T-helper 2 cell treated with Interferon-gamma antibody and Interleukin-4, amounts not matched to agents 100 ng/mL and 5 ng/mL, for 36 hours (primary cell): ENCODE data around the gene POLD4. TPM values are rescaled to one million over a fixed set of nuclear protein-coding genes. Genes with fewer than 3 reads are reported as not detected.

Experiments used
- intact Hi-C: fragments of 100-400 bp; cut with micrococcal nuclease; formaldehyde crosslinking; loops from one replicate; pipeline ENCODE4 v1.15.1; 2023
- total RNA-seq: library from RNA; stranded (reverse); gene quantifications from 2 replicates; pipeline ENCODE4 v1.2.3, GENCODE V29; 2022

POLD4 gene
- total RNA-seq, 1 donor from 2014 or later: 48.0 TPM

DNA sequence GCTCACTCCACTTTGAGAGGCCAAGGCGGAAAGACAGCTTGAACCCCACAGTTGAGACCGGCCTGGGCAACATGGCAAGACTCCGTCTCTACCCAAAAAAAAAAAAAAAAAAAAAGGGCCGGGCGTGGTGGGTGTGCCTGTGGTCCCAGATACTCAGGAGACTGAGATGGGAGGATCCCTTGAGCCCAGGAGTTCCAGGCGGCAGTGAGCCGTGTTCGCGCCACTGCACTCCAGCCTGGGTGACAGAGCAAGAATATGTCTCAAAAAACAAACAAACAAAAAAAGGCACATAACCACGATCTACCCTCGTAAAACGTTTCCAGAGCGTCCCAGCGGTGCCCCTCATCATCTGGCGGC lies 37.6 kb upstream of the POLD4 start:
- intact Hi-C loops: loop anchor here (2.0 kb wide), 1 partner anchor 78 kb away; the partner anchor contains the start of gene TMEM134

DNA sequence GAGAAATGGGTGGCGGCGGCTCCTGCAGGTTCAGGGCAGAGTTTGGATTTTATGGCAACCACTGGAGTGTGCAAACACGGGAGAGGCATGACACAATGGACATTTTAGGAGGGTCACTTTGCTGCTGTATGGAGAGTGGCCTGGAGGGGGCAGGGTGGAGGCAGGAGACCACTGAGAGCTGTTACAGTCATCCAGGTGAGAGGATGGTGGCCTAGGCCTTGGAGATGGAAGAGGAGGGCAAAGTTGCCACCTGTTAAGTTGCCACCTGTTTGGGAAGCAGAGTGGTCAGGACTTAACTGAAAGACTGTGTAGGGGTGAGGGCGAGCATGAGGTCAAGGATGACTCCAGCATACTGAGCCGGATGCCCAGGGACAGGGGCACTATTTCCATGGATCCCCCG lies 36.1 kb upstream of the POLD4 start:
- intact Hi-C loops: no loop called here

DNA sequence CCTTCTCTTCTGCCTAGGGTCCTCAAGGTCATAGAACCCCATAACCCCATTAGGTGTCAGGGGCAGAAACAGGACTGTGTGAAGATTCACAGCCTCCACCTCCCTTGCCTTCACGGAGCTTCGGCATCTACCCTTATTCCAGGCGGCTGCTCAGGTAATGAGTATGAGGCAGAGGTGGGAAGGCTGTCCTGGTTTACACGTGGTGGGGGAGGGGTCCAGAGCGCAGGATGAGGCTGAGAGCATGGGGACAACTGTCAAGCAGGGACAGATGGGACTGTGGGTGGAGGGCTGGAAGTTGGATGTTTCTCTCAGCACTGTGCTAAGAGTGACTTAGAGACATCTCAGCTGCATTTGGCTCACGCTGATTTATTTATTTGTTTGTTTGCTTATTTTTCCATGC lies 34.2 kb upstream of the POLD4 start:
- intact Hi-C loops: no loop called here

DNA sequence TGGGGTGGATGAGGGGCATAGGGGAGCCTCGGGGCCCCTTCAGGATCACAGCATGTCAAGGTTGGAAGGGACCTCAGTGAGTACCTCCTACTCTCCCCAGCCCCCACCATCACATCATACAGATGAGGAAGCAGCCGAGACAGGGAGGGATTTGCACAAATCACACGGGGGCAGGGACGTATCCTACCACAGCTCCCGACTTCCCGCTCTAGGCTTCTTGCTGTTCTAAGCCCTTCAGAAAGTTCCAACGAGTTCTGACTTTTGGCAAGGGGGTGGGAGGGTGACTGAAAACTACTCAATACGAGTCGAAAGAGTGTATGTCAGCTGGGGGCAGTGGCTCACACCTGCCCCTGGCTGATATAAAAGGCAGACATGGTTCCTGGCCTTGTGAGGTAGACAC lies 33.7 kb upstream of the POLD4 start:
- intact Hi-C loops: no loop called here

DNA sequence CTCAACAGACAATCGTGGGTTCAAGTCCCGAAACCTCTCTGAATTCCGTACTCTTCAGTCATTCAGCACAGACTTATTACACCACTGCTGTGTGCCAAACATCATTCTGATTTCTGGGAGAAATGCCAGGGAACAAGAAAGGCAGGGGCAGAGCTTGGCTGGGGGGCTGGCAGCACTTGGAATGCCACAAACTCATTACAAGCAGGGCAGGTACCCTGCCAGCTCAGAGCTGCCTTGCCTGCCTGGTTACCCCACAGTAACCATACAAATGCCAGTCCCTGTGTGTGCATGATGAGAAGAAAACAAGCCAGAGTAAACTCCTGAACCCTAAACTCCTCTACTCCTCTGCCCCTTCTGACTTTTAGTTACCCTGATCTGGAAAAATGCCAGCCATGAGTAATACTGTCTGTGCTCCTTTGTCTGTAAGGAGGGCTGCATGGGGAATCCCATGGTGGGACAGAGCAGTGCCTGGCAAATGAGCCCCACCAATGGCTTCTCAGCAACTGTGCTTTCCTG lies 31.6 kb upstream of the POLD4 start:
- intact Hi-C loops: no loop called here

DNA sequence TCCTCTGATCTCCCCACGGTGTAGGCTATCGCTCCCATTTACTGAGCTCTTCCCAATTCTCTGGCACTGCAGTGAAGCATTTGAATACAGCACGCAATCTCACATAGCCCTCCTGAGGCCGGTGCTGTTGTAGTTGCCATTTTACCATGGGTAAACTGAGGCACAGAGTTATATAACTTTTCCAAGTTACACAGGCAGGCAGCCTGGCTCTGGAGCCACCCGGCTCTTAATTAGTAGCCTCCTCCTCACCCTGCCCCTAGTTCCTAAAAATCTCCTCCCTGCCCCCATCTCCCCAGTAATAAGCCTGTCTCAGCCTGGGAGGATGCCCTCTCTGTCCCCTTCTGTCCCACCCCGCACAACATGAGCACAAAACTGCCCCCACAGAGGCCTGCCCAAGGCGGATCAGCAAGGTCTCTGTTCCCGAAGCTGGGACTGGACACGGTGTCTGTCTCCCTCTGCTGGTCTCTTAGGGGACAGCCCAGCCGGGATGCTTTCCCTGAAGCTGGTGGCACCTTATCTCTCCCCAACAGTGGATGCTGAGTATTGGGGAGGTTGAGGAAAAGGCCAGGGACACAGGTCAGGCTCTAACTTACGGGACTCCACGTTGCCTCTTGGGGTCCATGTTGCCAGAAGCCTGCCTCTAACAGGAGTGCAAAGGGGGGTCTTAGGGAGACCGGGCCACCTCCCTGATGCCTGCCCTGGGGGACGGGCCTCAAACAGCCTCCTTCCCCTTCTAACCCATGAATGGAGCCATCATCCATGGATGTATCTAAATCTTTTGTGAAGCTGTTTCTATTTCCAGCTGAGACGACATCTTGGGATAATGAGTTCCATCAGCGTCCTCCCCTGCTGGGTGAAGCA lies 29.2 kb upstream of the POLD4 start:
- intact Hi-C loops: loop anchor here (1.0 to 2.0 kb wide), 3 partner anchors 25 to 120 kb away; no protein-coding TSS in a partner anchor

DNA sequence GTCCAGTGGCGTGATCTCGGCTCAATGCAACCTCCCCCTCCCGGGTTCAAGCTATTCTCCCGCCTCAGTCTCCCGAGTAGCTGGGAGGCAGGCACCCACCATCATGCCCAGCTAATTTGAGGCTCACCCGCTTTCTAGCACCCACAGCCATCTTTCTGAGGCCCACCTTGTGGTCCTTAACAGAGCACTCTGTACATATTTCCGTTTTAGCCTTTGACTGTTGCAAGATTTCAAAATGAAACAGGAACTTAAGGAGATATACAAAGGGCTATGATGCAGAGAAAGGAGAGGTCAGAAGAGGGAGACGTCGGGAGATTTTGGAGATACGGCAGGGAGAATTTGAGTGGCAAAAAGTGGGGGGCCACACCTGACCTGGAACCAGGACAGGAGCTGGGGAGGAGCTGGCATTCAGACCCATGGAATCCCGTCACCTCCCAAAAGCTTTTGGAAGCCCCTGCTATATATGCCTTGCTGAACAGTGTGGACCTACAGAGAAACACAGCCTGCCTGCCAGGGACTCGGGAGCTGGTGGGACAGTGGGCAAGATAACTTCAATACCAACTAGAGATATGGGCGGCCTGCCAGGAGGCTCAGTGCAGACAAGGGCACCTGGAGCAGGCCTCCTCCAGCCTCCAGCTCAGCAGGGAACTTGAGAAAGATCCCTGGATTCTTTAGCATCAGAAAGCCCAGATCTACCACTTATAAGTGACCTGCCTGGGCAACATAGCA lies 28.1 kb upstream of the POLD4 start:
- intact Hi-C loops: no loop called here

DNA sequence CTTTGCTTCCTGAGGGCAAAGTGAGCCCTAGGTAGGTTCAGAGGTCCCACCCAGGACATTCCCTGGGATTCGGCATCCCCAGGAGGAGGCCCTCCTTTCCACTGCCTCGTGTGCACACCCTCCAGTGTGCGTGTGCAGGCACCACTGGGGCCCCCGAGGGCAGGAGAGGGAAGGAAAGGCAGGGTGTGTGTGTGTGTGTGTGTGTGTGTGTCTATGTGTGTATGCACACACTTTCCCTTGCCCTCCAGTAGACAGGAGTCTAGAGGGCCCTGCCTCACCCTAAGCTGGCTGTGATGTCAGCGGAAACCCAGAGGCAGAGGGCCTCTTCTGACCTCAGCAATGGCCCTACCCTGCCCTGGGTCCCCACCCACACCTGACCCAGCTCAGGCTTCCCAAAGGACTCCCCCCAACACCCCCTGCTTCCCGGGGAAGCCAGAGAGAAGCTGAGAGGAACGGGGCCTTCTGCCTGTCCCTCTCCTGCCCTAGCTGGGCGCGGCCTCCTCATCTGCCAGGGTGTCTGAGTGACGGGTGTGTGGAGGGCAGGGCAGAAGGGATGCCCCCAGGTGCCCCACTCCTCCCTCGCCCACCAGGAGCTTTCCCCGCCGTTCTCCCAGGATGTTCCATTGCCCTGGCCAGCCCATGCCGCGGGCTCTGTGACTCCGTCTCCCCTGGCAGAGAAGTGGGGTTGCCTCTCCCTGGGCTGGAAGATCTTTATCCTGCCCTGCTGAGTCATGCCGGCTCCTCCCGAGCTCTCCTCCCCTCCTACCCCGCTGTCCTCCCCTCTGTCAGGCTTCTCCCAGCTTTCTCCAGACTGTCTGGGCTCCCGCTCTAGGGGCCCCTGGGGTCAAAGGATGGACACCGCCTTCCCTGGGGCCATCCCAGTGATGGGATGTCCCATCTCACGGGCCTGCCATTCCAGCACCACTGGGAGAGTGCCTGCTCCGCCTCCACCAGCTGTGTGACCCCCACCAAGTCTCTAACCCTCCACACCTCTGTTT lies 26.0 kb upstream of the POLD4 start:
- intact Hi-C loops: no loop called here

DNA sequence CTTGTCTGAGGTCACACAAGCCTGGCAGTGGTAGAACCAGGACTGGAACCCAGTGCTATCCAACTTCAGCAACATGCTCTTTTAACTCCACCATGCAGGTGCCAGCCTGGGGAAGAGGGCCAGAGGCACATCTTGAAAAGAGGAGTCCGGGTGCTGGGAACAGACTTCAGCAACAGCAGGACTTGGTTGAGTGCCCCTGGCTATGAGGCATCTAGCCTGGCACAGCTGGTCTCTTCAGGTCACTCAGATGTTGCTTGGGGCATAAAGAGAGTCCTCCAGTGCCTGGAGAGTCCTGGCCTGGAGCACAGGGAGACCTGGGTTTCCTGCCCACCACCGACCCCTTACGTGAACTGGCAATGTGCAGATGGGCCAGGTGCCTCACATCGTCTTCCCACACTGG lies 25.2 kb upstream of the POLD4 start:
- intact Hi-C loops: no loop called here

DNA sequence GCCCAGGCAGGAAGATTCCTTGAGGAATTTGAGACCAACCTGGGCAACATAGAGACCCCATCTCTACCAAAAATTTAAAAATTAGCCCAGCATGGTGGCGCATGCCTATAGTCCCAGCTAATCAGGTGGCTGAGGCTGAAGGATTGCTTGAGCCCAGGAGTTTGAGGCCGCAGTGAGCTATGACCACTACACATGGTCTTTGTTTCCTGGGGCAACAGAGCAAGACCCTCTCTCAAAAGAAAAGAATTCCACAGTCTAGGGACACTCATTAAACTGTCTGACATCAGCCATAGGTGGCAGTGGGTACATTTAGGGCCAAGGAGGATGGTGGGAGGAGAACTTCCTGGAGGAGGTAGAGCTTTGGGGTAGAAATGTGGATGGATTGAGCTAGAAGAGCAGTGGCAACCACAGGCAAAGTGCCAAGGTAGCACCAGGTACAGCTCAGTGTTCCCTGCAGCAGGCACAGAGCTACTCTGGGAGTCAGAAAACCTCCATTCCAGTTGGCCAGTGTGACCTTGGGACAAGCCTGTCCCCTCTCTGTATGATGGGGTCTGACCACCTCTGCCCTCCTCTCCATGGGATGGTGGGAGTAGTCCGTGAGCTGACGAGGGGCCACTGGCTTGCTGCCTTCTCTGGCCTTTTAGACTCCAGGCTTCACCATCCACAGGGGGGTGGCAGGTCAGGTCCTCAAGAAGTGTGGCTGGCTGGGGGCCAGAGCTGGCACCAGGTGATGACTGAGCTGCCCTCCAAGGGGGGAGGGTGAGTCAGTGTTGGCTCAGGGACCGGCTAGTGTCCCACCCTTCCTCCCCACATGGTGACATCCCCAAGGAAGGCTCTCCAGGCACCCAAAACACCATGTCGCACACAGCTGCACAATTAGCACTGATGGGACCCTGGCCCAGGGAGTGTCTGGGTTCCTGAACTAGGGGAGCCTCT lies 23.8 kb upstream of the POLD4 start:
- intact Hi-C loops: no loop called here

DNA sequence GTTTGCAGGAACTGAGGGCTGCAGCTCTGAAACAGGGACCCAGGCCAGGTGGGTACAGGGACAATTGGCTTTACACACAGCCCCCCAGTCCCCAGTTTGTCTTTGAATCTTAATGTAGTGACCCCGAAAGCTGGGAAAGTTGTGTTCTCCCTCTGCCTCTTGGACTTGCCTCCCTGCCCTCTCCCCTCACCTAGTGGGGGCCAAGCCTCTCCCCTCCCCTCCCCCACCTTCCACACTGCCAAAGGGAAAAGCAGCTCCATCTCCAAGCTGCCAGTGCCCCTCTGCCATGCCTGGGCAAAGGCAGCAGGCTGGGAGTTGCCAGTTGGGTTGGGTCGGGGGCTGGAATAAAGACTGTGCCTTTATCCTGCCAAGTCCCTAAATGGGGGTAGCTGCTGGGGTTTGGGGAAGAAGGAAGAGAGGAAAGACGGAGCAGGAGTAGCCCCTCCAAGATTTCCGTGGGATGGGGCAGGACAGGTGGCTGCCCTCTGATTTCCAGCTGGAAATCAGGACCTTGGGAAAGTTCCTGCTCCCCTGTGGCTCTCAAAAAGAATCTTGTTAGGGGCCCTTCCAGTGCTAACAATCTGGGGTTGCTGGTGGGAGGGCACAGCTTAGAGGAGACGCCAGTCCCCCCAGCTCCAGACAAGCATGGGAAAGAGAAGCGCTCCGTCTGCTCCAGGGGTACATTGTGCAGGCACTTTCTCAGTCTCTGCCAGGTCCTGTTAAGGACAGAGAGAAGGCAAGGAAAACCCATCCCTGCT lies 22.9 kb upstream of the POLD4 start:
- intact Hi-C loops: no loop called here

DNA sequence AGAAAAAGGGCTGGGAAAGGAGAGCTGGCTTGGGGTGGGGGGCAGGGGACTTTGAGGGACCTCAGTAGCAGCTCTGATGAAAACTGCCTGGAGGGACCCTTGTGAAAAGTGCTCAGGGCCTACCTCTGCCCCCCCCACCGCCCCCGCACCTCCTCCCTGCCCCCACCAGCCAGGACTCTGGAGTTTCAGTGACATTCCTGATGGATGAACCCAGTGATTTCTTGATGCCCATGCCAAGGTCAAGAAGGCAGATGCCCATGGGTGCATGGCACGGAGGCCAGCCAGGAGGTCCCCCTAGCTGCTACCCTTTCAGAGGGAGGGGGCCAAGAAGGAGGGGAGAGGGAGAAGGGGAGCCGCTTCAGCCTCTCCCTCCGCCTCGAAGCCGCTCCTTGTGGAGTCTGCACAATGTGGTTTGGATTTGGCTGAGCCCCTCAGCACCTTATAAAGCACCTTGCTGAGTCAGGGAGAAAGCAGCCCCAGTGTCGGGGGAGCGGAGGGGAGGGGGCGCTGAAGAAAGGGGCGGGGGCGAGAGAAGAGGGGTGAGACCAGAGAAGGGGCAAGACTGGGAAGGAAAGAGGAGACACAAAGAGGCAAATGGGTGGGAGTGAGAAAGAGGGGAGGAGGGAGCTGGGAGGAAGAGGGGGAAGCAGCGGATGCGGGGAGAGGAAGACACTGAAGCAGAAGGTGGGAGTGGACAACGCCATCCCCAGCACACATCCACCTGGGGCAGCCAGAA lies 22.1 kb upstream of the POLD4 start:
- intact Hi-C loops: no loop called here

DNA sequence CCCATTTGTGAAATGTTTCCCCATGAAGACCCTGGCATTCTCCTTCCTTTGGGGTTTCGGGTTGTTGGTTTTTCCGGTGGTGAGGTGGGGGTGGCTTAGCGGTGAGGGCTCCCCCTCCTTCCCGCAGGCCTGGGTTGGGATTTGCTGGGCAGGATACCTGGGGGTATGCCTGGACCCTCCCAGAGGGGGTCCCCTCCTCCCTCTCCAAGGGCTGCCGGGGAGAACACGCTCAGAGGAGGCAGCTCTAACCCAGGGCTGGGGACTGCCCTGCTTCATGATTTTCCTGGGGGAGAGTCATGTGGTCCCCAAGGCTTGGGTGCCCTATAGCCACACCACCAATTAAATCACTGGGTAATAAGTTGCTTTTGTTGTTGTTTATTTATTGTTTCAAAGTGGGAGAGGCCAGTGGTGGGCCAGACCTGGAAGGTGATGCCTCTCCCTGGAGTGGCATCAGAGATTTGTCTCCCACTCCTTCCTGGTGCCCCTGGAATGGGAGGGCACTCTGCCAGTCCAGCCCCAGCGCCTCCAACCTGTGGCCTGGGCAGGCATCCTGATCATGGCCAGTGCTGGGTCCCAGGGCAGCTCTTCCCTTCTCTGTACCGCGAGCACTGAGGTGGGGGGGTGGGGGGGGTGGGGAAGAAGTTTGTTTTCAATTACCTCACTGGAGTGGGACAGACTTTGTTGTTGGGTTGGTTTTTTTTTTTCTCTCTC lies 21.4 kb upstream of the POLD4 start:
- intact Hi-C loops: no loop called here

DNA sequence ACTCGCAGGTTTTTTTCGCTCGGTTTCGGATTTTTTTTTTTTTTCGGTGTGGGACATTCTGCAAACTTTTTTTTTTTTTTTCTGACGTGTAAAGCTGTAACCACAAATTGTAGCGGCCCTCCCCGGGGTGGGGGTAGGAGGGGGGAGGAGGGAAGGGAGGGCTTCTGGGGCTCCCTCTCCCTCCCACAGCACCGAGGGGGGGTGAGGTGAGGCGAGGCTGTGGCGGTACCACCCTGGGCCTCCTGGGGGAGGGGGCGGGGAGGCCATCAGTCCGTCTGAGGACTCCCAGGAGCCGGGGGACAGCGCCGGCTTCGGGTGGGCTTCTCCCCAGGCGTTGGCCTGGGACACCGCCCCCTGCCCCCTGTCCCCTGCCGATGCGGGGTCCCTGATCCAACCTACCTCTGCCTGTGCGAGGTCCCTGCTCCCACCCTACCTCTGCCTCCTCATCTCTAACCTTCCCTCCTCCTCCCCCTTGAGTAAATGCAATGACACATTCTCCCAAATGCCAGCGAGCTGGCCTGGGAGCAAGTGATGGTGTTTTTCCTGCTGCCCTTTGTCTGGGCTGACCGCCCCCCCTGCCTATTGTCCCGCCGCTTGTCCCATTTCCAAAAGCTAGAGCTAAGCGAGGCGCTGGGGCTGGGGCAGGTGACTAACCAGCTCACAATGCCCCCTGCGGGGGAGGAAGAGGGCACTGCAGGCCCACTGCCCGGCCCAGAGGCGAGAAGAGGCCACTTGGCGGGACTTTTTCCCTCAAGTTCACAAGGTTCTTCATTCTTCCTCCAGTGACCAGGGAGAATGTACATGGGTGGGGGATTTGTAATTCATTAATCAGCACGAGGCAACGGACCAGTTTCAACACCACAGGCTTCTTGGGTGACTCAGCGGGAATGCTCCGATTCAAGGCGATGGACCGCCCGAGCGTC lies 20.6 kb upstream of the POLD4 start:
- intact Hi-C loops: no loop called here

DNA sequence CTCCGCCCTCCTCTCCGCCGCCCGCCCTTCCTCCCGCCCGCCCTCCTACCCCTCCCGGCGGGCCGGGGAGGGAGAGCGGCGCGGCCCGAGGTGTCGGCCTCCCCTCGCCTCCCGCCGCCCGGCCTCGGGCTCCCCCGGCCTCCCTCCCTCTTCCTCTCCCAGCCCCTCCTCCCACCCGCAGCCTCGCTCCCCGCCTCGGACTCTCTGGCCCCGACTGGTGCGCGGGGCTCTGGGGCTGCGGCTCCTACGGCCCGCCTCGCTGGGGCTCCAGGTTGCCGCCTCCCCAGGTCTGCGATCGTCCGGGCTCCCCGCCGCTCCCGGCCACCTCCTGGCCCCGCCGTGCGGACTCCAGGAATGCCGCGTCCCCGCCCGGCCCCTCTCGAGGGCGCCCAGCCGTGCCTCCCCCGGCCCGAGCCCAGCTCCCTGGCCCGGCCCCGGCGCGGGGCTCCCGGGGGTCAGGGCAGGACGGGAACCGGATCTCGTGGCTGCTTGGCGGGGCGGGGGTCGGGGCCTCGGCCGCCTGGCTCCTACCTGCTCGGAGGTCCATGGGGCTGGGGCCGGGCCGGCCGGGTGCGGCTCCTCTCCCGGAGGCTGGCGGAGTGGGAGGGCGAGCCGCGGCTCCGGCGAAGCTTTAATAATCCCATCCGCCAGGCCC lies 19.8 kb upstream of the POLD4 start, which contains the start of gene CLCF1:
Gene CLCF1, minus strand, starts transcription at position 606 of the 655 bp plus-strand sequence. Its CDS starts 59 bp downstream, at position 547.
- intact Hi-C loops: no loop called here

DNA sequence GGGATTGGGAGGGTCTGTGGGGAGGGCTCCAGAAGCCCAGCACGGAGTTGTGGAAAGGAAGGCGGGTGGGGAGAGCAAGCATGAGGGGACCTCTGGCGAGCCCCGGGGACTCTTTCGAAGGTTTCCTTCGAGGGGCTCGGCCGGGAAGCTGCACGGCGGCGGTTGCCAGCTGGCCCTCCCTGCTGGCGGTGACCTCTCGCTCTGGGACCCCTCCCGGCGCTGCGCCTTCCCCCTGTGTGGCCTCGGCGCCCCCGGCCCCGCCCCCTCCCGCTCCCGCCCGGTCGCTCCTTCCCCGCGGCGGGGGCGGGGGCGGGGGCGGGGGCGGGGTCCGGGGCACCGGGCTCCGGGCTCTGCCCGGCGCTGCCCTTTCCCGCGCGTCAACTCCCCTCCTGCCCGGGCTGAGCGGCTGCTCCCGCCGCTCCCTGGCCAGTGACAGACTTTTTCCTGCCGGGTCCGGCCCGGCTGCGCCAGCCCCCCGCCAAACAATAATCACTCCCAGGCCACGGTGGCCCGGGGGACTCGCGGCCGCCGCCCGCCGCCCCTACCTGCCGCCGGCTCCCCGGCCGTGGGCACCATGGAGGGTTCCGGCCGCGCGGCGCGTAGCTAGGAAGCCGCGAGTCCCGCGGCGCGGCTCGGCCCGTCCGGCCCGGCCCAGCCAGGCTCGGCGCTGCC lies 19.1 kb upstream of the POLD4 start:
- intact Hi-C loops: no loop called here
